ENCODE measurements around the gene FGD3. TPM values are rescaled to one million over a fixed set of nuclear protein-coding genes. Genes with fewer than 3 reads are reported as not detected.

The FGD3 gene
- total and polyA plus RNA-seq, 2 experiments from 2014 or later = 5.8 to 6.5 TPM

Other genes with a start within 250 kb of the FGD3 start
- 19.9 and 25.7 TPM in 2 replicates for gene BICD2, start 182.7 kb upstream of the FGD3 start, total RNA-seq
- 11.0 and 13.2 TPM in 2 replicates for gene BICD2, start 182.7 kb upstream of the FGD3 start, polyA plus RNA-seq
- 9.2 and 10.3 TPM in 2 replicates for gene ZNF484, start 69.5 kb upstream of the FGD3 start, total RNA-seq
- gene ZNF484, start 69.5 kb upstream of the FGD3 start, polyA plus RNA-seq = 1.6 and 2.3 TPM in 2 replicates
- gene SUSD3, start 111.2 kb downstream of the FGD3 start, total RNA-seq = 11.4 and 14.3 TPM in 2 replicates
- gene SUSD3, start 111.2 kb downstream of the FGD3 start, polyA plus RNA-seq = 13.5 and 17.3 TPM in 2 replicates
- gene CARD19, start 148.7 kb downstream of the FGD3 start, total RNA-seq = 45.3 and 51.3 TPM in 2 replicates
- gene CARD19, start 148.7 kb downstream of the FGD3 start, polyA plus RNA-seq = 67.5 and 72.1 TPM in 2 replicates
- gene NINJ1, start 186.7 kb downstream of the FGD3 start, total RNA-seq = 55.4 and 67.9 TPM in 2 replicates
- 114 and 135 TPM in 2 replicates for gene NINJ1, start 186.7 kb downstream of the FGD3 start, polyA plus RNA-seq
- 6.2 and 8.9 TPM in 2 replicates for gene WNK2, start 236.6 kb downstream of the FGD3 start, total RNA-seq
- 13.5 and 19.9 TPM in 2 replicates for gene WNK2, start 236.6 kb downstream of the FGD3 start, polyA plus RNA-seq